ENCODE results near the gene ABO.
"Not testable (repeated sequence)": the region's sequence is repeated elsewhere in the genome, so short reads cannot be mapped to it uniquely, and the experiment has no call there.

ABO gene

DNA sequence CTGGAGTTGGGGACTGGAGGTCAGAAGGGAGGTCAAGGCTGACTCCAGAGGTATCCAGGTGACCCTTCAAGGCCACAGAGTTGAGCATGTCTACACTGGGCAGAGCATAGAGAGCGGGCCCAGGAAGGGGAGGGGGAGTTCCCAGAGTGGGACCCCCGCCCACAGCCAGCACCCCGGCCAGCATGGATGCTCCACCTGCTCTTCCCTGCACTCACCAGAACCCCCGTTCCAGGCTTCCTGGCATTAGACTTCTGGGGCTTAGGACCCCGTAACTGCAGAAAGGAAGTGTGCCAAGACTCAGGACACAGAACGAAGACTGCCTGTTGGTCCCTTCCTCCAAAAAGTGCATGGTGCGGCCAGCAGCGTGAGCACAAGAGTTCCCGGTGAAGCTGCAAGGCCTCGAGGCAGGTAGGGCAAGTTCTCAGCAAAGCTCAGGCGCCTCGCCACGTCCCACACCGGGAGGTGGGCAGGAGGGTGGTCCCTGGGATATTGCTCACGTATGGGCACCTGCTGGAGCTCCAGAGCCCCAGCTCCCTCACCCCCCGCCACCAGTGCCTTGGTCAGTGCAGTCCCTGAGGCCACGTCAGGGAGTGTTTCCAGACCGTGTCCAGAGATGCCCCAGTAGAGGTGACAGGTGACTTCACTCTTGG lies 13.8 kb downstream of the ABO start:
- H3K4me3 Mint-ChIP-seq: no peak overlapping the region
- no peaks in the 10 kb centered on the region for H3K36me3 Mint-ChIP-seq (ENCODE audit: low read depth)
- ATAC-seq: no peak
- no peaks in the 10 kb centered on the region for H3K9me3 Mint-ChIP-seq
- peaks cover 2% of the 10 kb centered on the region for H3K27me3 Mint-ChIP-seq
- no peak overlapping the region for H3K27ac Mint-ChIP-seq
- no peaks in the 10 kb centered on the region for H3K4me1 Mint-ChIP-seq
- no peak for DNase-seq

DNA sequence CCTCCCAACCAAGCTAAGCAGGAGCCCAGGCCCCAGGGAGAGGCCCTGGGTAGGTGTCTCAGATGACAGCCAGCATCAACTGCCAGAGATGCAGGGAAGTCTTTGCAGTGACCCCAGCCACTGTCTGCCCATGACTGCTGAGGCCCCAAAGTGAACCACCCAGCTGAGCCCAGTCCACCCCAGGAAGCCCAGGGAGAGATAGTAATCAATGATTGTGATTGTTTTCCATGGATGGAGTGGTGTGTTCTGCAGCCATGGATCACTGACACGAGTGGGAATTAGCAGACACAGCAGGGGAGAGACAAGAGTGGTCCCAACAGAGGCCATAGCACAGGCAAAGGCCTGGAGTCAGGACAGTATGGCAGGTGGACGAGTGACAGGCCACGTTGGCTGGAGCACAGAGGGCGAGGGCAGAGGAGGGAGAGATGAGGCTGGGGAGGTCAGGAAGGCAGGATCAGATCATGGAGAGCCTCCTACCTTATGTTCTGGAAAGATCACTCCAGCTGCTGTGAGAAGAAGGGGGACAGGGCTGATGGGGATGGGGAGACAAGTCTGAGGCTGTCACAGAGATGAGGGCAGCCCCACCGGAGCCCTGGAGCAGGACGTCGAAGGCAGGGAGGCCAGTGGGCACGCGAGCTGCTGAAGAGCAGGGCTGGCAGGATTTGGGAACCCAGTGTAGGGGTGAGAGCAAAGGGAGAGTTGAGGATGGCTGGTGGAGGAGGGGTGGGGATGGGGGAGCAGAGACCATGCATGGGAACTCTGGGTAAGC lies 14.5 kb downstream of the ABO start:
- no peaks in the 10 kb centered on the region for H3K36me3 Mint-ChIP-seq (ENCODE audit: low read depth)

DNA sequence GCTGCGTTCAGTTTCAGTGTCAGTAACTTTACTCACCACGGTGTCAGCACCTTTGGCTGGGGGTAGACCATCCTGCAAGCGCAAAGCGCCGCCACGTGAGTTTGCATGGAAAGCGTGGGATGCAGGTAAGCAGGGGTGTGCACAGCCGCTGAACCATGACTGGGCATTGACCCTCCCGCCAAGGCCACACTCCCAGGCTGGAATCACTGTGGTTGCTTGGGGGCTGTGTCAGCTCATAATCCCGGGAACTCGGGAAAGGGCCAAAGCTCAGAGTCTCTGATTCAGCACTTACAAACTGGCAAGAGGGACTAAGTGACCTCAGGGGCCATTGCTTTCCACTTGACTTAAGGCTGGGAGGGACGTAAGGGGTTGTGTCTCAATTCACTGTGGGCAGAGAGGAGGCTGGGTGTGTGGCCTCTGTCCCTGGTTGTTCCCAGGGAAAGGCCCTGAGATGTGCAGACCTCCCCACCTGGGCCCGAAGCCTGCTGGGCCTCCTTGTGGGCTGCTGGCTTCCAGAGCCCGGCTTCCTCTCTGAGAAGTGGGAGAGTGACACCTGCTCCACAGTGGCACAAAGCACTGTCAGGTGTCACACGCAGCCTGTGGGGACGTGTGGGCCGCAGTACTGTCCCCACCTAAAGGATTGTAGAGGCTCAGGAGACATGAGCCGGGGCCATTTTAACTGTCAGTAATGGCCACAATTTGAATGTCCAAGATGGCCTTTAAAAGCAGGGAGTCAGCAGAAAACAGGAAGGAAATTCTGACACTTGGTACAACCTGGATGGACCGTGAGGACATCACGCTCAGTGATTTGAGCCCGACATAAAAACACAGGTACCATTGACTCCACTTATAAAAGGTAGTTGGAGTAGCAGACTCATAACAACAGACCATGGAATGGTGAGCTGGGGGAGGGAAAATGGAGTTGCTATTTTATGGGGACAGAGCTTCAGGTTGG lies 16.7 kb downstream of the ABO start:
- Mint-ChIP-seq H3K27ac (no peak overlapping the region), H3K9me3 (no peaks in the 10 kb centered on the region), H3K27me3 (peaks cover 2% of the 10 kb centered on the region), H3K4me1 (no peaks in the 10 kb centered on the region), H3K36me3 (ENCODE audit: low read depth) (no peaks in the 10 kb centered on the region), H3K4me3 (no peak overlapping the region)
- DNase-seq: no peak
- no peak for ATAC-seq

More for the DNA sequence above, 14.5 kb downstream of the ABO start:
- ATAC-seq (no peak), DNase-seq (no peak)
- Mint-ChIP-seq H3K27ac (no peak overlapping the region), H3K4me3 (no peak overlapping the region), H3K27me3 (peaks cover 2% of the 10 kb centered on the region), H3K4me1 (no peaks in the 10 kb centered on the region), H3K9me3 (no peaks in the 10 kb centered on the region)

DNA sequence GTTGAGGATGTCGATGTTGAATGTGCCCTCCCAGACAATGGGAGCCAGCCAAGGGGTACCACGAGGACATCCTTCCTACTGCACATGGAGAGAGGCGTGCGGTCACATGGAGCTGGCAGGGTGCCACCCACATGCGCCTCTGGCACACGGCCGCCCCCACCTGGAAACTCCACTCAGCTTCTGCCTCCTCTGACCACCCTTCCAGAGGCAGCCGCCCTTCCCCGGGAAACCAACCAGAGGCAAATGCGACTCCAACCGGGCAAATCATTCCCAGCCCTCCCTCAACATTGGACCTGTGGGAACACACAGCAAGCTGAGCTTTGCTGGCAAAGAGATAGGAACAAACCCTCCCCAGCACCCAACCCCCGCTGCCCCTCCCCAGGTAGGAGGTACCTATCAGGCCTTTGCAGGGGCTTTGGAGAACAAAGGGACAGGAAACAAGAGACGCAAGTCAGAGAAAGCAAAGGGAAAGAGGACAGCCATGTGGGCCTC lies 17.5 kb downstream of the ABO start:
- H3K27me3 Mint-ChIP-seq: peaks cover 2% of the 10 kb centered on the region
- ATAC-seq (no peak), DNase-seq (no peak)
- no peaks in the 10 kb centered on the region for H3K4me1 Mint-ChIP-seq
- H3K4me3 Mint-ChIP-seq: no peak overlapping the region
- H3K9me3 Mint-ChIP-seq: no peaks in the 10 kb centered on the region
- no peaks in the 10 kb centered on the region for H3K36me3 Mint-ChIP-seq (ENCODE audit: low read depth)
- no peak overlapping the region for H3K27ac Mint-ChIP-seq

DNA sequence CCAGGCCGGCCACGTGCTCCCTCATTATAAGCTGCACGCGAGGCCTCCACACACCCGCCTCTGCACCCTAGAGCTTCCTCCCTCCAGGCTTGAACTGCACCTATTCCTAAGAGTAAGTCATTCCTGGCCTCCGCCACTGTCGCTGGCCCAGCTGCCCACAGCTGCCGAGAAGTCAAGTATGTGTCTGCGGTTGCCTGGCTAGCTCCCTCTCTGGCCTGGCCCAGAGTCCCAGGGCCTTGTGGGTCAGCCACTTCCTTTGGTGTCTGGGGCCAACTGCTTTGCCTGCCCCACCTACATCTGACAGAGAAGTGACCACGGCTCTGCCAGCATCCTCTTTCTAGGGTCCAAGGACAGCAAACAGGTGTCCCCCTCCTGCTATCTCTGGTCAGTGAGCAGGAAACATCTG lies 18.3 kb downstream of the ABO start:
- no peak overlapping the region for H3K4me3 Mint-ChIP-seq
- H3K9me3 Mint-ChIP-seq: no peaks in the 10 kb centered on the region
- no peak overlapping the region for H3K27ac Mint-ChIP-seq
- no peaks in the 10 kb centered on the region for H3K36me3 Mint-ChIP-seq (ENCODE audit: low read depth)
- no peak for ATAC-seq
- no peak for DNase-seq
- no peaks in the 10 kb centered on the region for H3K4me1 Mint-ChIP-seq
- H3K27me3 Mint-ChIP-seq: peaks cover 2% of the 10 kb centered on the region

DNA sequence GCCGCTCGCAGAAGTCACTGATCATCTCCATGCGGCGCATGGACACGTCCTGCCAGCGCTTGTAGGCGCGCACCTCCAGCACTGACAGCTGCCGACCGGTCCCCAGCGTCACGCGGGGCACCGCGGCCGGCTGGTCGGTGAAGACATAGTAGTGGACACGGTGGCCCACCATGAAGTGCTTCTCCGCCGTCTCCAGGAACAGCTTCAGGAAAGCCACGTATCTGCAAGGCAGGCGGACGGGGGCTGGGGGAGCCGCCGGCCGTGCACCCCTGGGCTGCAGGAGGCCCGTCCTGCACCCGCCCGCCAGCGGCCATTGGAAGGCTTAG lies 18.9 kb downstream of the ABO start:
- Mint-ChIP-seq H3K27me3 (peaks cover 2% of the 10 kb centered on the region), H3K4me1 (no peaks in the 10 kb centered on the region), H3K9me3 (no peaks in the 10 kb centered on the region), H3K27ac (no peak overlapping the region), H3K4me3 (no peak overlapping the region), H3K36me3 (ENCODE audit: low read depth) (no peaks in the 10 kb centered on the region)
- no peak for DNase-seq
- ATAC-seq: no peak

DNA sequence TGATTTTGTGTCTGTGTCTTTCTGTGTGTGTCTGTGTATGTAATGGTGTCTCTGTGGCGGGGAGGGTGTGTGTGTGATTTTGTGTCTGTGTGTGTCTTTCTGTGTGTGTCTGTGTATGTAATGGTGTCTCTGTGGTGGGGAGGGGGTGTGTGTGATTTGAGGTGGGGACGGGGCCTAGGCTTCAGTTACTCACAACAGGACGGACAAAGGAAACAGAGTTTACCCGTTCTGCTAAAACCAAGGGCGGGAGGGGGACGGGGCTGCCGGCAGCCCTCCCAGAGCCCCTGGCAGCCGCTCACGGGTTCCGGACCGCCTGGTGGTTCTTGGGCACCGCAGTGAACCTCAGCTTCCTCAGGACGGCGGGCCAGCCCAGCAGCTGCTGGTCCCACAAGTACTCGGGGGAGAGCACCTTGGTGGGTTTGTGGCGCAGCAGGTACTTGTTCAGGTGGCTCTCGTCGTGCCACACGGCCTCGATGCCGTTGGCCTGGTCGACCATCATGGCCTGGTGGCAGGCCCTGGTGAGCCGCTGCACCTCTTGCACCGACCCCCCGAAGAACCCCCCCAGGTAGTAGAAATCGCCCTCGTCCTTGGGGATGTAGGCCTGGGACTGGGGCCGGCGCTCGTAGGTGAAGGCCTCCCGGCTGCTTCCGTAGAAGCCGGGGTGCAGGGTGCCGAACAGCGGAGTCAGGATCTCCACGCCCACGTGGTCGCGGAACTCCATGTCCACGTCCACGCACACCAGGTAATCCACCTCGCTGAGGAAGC lies 19.4 kb downstream of the ABO start:
- no peak for DNase-seq
- Mint-ChIP-seq H3K36me3 (ENCODE audit: low read depth) (no peaks in the 10 kb centered on the region), H3K27ac (no peak overlapping the region), H3K4me3 (no peak overlapping the region), H3K27me3 (peaks cover 4% of the 10 kb centered on the region), H3K4me1 (no peaks in the 10 kb centered on the region), H3K9me3 (no peaks in the 10 kb centered on the region)
- ATAC-seq: no peak

DNA sequence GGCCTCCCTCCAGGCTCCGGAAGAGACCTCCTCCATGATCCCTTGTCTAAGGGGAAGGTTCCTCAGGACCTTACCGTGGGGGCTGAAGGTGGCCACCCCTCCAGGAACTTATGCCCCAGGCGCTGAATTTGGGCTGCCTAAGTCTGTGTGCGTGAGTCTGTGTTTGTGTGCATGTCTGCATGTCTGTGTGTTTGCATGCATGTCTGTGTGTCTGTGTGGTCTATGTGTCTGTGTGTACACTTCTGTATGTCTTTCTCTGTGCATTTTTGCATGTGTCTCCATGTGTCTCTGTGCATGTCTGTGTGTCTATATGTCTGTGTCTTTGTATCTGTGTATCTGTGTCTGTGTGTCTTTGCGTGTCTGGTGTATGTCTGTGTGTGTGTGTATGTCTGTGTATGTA lies 20.5 kb downstream of the ABO start:
- Mint-ChIP-seq H3K27ac (no peak overlapping the region), H3K4me1 (no peaks in the 10 kb centered on the region), H3K4me3 (no peak overlapping the region), H3K36me3 (ENCODE audit: low read depth) (no peaks in the 10 kb centered on the region), H3K9me3 (no peaks in the 10 kb centered on the region), H3K27me3 (peaks cover 5% of the 10 kb centered on the region)
- ATAC-seq: no peak
- DNase-seq: no peak

DNA sequence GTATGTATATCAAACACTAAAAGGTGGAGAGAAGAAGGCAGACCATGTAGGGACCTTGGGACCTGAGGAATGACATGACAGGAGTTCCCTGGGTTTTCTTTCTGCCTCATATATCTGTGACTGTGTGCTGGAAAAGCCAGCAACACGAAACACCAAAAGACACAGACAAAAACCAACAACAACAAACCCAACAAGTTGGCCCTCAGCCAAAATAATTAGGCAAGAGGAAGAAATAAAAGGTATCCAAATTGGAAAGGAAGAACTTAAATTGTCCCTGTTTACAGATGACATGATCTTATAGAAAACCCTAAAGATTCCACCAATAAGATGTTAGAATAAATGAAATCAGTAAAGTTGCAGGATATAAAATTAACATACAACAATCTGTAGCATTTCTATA lies 21.7 kb downstream of the ABO start:
- peaks cover 9% of the 10 kb centered on the region for H3K27me3 Mint-ChIP-seq

DNA sequence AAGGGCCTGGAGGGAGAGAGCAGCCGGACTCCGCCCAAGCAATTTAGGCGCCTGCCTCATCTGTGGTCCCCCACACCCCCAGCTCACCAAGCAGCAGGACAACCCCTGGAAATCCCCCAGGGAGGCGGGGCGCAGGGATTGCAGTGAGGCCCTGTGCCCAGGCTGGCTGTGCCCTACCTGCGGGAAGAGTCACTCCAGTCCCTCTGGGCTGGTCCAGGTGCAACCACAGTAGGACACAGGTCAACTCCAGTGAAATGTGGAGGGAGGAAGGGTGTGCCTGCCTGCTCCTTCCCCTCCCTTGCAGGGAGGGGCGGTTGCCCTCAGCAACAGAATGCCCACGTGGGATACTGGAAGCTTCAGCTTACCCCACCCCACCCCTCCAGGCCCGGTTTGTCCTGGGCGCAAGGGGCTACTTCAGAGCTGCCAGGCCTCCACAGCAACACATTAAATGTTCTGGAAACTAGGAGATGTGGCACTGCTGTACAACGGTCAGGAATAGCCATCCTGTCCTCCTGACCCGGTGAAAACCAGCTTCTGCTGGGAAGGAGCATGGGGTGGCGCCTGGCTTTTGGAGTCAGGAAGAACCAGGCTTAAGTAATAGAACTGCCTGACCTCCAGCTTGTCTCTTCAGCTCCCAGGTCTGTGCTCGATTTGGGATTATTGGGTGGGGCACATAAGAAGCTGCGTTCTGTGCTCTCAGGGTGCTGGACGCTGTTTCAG lies 22.5 kb downstream of the ABO start:
- no peak for DNase-seq
- ATAC-seq: no peak
- H3K27me3 Mint-ChIP-seq: peaks cover 9% of the 10 kb centered on the region
- no peaks in the 10 kb centered on the region for H3K4me1 Mint-ChIP-seq
- H3K27ac Mint-ChIP-seq: no peak overlapping the region
- no peak overlapping the region for H3K4me3 Mint-ChIP-seq
- H3K36me3 Mint-ChIP-seq (ENCODE audit: low read depth): no peaks in the 10 kb centered on the region
- no peaks in the 10 kb centered on the region for H3K9me3 Mint-ChIP-seq

More for the DNA sequence above, 21.7 kb downstream of the ABO start:
- H3K36me3 Mint-ChIP-seq (ENCODE audit: low read depth): no peaks in the 10 kb centered on the region
- H3K27ac Mint-ChIP-seq: no peak overlapping the region
- no peak for ATAC-seq
- no peak overlapping the region for H3K4me3 Mint-ChIP-seq
- H3K4me1 Mint-ChIP-seq: no peaks in the 10 kb centered on the region
- H3K9me3 Mint-ChIP-seq: no peaks in the 10 kb centered on the region
- DNase-seq: no peak

DNA sequence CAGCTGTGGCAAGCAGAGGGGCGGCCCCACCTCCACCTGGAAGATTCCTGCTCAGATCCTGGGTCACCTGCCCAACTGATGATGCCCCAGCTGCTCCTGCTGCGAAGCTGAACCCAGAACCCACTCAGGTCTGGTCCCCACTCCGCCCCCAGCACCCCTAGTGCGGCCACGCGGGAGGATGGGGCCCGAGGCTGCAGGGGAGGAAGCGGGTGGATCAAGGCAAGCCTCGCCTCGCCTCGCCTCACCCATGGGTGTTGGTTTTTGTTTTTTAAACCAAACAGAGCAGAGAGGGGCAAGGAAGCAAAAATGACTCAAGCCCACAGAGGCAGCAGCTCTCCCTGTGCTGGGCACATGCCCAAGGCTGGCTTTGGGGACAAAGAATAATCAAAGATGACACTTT lies 23.2 kb downstream of the ABO start:
- Mint-ChIP-seq H3K36me3 (ENCODE audit: low read depth) (no peaks in the 10 kb centered on the region), H3K27ac (no peak overlapping the region), H3K4me3 (no peak overlapping the region), H3K4me1 (no peaks in the 10 kb centered on the region), H3K27me3 (peaks cover 9% of the 10 kb centered on the region), H3K9me3 (no peaks in the 10 kb centered on the region)
- ATAC-seq: no peak
- no peak for DNase-seq

DNA sequence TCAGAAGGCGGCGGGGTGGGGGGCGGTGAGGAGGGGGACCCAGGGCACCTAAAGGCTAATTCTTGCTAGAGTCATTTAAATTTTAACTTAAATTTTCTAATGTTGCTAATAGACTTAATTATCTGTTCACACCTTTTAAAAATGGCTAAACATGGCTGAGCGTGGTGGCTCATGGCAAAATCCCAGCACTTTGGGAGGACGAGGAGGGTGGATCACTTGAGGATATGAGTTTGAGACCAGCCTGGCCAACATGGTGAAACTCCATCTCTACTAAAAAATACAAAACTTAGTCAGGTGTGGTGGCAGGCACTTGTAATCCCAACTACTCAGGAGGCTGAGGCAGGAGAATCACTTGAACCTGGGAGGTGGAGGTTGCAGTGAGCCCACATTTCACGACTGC lies 23.8 kb downstream of the ABO start:
- H3K9me3 Mint-ChIP-seq; H3K4me1 Mint-ChIP-seq; H3K27ac Mint-ChIP-seq; H3K27me3 Mint-ChIP-seq; DNase-seq; H3K4me3 Mint-ChIP-seq; ATAC-seq; H3K36me3 Mint-ChIP-seq (ENCODE audit: low read depth): not testable (repeated sequence)

DNA sequence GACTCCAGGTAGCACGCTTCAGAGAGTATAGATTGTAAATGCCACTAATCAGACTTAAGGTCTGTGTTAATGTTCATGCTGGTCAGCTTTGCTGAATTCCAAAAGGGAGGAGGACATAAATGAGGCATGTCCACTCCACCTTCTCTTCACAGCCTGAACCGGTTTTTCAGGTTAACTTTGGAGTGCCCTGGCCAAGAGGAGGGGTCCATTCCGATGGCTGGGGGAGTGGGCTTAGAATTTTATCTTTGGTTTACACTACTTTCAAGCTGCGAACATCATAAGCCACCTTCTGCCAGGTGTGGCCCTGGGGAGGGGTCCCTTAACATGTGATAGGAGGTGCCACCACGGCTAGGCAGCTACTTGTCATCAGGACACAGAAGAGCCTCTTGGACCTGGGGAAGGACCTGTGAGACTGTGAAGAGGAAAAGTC lies 24.2 kb downstream of the ABO start:
- ATAC-seq: no peak
- Mint-ChIP-seq H3K9me3 (no peaks in the 10 kb centered on the region), H3K27ac (no peak overlapping the region), H3K36me3 (ENCODE audit: low read depth) (no peaks in the 10 kb centered on the region), H3K27me3 (peaks cover 11% of the 10 kb centered on the region), H3K4me3 (no peak overlapping the region), H3K4me1 (no peaks in the 10 kb centered on the region)
- no peak for DNase-seq

DNA sequence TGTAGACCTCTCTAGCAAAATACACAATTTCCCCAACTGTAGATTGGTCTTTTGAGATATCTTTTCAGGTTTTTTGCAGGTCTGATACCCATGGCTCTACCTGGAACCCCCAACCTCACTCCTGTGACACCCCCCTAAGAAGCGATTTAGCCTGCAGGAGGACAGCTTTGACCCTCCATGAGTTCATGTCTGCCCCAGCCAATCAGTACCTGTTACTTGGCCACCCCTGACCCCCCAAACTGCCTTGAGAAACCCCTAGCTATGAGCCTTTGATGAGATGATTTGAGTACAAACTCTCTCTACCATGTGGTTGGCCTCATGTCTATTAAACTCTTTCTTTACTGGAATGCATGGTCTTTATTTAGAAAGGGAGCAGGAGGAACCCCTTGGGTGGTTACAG lies 25.7 kb downstream of the ABO start:
- H3K4me3 Mint-ChIP-seq: no peak overlapping the region
- no peaks in the 10 kb centered on the region for H3K36me3 Mint-ChIP-seq (ENCODE audit: low read depth)
- H3K27me3 Mint-ChIP-seq: peaks cover 14% of the 10 kb centered on the region
- DNase-seq (no peak), ATAC-seq (no peak)
- no peaks in the 10 kb centered on the region for H3K9me3 Mint-ChIP-seq
- no peaks in the 10 kb centered on the region for H3K4me1 Mint-ChIP-seq
- H3K27ac Mint-ChIP-seq: no peak overlapping the region

Measured in activated naive CD8-positive, alpha-beta T cell treated with anti-CD3 and anti-CD28 coated beads, Interleukin-2, amount 50 U/mL, for 24 hours (primary cell).